Activated CD8-positive, alpha-beta memory T cell treated with anti-CD3 and anti-CD28 coated beads for 24 hours (primary cell): Measurements from ENCODE around the gene PGBD1.

Source experiments
- DNase-seq: peaks from one replicate; pipeline ENCODE4 v3.0.0-alpha.2; 2020

Gene PGBD1, protein sequence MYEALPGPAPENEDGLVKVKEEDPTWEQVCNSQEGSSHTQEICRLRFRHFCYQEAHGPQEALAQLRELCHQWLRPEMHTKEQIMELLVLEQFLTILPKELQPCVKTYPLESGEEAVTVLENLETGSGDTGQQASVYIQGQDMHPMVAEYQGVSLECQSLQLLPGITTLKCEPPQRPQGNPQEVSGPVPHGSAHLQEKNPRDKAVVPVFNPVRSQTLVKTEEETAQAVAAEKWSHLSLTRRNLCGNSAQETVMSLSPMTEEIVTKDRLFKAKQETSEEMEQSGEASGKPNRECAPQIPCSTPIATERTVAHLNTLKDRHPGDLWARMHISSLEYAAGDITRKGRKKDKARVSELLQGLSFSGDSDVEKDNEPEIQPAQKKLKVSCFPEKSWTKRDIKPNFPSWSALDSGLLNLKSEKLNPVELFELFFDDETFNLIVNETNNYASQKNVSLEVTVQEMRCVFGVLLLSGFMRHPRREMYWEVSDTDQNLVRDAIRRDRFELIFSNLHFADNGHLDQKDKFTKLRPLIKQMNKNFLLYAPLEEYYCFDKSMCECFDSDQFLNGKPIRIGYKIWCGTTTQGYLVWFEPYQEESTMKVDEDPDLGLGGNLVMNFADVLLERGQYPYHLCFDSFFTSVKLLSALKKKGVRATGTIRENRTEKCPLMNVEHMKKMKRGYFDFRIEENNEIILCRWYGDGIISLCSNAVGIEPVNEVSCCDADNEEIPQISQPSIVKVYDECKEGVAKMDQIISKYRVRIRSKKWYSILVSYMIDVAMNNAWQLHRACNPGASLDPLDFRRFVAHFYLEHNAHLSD

DNA sequence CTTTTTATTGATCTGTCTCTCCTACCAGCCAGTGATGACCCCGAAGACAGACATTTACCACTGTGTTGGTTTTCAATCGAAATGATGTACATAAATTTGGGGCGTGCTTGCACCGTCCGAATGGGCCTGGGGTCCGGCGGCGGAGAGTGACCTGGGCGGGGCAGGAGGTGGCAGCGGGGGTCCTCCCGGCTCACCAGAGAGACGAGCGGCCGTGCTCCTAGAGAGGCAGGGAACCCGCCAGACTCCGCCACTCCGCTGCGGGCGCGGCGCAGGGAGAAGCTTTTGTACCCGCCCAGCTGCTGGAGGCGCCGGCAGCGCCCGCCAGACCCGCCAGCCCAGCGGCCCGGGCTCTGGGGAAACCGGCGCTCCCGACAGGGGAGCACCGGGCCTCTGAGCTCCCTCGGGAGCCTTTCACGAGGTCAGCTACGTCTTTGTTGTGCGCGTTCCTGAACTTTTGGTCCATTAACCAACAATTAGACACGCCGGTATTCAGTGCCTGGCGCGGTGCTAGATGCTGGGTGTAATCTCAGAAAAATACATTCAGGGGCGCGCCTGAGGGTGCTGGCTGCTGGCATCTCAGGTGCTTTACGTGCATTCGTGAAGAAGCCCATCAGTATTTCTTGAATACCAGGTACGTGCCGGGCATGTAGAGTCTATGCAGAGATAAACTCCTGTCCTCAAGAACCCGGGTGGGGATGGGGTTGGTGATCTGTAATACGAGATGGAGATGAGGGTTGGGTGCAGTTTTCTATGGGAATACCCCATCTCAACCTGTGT lies at the start of gene PGBD1:
Gene PGBD1, plus strand, starts transcription at position 285 of the 777 bp plus-strand sequence. CDS start 2,242 bp downstream, outside the sequence.
- peak; percentile 83 for DNase-seq

DNA sequence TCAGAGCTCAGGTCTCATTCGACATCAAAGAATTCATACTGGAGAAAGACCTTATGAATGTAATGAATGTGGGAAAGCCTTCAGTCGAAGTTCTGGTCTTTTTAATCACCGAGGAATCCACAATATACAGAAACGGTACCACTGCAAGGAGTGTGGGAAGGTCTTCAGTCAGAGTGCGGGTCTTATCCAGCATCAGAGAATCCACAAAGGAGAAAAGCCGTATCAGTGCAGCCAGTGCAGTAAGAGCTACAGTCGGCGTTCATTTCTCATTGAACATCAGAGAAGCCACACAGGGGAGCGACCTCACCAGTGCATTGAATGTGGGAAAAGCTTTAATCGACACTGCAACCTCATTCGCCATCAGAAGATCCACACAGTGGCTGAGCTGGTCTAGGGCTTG lies 48.6 kb upstream of the PGBD1 start:
- DNase-seq, result no peak

DNA sequence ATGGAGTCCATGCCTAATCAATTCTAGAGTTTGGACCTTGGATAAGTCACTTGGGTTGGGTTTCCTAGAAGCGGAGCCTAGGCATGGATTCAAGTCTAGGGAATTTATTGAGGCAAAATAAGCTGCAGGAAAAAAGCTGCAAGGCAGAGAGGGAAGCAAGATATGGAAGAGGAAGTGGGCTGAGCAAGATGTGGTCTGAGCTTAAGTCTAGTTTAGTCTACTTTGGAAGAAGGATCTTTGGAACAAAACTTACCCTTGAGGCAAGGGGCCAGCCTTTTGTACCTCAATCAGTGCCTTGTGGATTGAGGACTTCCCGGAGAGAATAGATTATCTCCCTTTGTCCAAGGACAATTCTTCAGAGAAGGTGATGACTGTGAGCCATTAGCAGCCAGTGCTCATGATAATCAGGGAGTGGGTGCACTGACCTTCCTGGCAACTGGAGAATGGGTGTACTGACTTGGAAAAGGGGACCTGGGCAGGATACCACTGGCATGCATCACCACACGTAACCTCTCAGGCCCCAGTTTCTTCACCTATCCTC lies 45.4 kb upstream of the PGBD1 start:
- no peak for DNase-seq

DNA sequence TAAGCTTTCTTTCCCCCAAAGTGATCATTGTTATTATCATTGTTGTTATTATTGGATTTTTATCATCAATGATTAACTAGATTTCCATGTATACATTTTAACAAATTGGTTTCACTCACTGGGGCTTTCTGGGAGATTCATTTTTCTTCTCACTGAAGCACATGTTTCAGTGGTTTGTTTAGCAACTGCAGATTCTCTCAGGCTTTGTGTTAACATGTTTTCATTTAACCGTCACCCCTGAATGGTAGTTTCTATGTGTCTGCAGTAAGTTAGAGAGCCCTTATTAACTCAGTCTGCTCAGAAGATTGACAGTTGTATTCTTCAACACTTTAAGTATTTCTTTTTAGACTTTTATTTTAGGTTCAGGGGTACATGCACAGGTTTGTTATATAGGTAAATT lies 41.7 kb upstream of the PGBD1 start:
- no peak for DNase-seq

DNA sequence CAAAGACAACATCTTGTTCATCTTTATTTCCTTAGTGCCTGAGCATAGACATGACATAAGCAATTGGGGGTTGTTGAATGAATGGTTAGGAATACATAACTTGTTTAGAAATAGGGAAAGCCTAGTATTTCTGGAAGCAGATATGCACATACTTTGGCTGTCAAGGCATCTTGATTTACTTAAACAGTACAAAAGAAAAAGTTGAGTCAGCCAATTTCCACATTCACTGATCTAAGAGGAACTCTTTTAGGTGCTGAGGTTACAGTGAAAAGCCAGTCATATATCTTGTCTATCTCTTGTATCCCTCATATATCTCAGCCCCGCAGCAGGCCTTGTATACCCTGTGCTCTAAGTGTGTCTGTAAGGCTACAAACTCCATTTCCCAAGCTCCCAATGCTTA lies 40.9 kb upstream of the PGBD1 start:
- no peak for DNase-seq

DNA sequence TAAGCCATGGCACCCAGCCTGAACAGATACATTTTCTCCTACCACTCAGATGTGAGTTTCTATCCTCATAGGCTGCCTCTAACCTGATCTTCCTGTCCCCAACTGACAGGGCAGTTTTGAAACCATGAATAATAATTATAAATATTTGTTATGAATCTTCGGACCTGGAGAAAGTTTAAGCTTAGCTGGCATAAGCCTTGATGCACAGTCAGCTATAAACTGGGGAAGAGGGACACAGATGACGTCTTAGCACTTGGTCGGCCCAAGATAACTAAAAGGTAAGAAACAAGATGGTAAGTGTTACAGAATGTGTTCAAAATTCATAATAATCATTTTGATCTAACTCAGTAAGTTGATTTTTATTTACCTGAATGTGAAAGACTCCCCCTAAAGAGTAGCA lies 37.4 kb upstream of the PGBD1 start:
- DNase-seq, result no peak

DNA sequence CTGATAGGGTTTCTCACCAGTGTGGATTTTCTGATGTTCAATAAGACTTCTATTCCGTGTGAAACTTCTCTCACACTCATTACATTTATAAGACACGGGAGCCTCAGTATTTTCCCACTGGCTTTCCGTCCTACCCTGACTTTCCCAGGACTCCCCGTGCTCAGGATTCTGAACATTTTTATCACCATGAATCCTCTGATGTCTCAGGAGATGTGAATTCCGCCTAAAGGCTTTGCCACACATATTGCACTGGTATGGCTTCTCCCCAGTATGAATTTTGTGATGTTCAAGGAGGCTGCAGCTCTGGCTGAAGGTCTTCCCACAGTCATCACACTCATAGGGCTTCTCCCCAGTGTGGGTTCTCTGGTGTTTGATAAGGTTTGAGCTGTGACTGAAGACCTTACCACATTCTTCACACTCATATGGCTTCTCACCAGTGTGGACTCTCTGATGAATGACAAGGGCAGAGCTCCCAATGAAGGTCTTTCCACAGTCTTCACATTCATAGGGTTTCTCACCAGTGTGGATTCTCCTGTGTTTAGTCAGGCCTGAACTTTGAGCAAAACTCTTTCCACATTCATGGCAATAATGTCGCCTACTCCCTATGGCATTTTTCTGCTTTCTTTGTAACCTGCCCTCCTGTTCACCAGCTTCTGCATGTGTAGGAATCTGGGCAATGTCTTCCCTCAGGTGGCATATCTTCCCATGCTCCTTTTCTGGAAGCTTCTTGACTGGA lies 36.0 kb upstream of the PGBD1 start:
- DNase-seq, result no peak

DNA sequence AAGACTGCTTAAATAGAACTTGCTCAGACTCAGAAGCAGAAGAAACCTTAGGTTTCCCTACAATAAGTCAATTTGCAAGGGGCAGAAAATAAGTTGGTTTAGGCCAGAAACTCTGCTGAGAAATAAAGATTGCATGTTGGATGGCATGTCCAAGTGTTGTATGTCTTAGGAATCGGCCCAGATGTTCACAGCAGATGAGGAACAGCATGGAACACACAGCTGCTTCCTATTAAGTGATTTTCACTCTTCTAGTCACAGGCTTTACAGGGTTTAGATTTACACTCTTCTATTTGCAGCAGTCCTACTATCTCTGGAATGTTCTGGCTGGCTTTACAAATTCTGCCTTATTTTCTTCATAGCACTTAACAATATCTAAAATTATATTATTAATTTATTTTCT lies 32.5 kb upstream of the PGBD1 start:
- no peak for DNase-seq

DNA sequence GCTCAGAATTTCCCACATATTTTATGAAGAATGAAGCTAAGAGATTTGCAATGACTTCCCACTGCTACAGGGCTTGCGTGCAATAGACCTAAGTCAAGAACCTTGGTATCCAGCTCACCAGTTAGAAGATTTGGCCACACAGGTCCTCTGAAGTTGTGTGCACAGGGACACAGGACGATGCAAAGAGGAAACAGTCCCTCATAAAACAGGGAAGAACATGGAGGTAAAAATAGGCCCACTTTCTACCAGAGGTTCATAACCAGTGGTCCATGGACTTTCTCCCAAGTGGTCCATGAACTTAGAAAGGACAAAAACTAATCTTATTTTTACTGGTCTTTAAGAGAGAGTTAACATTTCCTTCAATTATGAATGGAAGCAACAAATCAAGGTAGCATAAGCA lies 30.6 kb upstream of the PGBD1 start:
- no peak for DNase-seq

DNA sequence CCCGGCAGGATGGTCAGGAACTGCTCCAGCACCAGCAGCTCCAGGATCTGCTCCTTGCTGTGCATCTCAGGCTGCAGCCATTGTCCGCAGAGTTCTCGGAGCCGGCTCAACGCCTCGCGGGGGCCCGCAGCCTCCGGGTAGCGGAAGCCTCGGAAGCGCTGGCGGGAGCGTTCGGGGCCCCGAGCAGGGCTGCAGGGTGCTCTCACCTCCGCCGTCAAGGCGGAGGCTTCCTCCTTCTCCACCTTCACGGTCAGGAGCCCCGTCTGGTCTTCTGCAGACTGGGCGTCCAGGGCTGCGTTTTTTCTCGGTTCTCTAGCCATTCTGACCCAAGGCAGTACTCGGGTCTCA lies 29.7 kb upstream of the PGBD1 start:
- DNase-seq, result no peak

DNA sequence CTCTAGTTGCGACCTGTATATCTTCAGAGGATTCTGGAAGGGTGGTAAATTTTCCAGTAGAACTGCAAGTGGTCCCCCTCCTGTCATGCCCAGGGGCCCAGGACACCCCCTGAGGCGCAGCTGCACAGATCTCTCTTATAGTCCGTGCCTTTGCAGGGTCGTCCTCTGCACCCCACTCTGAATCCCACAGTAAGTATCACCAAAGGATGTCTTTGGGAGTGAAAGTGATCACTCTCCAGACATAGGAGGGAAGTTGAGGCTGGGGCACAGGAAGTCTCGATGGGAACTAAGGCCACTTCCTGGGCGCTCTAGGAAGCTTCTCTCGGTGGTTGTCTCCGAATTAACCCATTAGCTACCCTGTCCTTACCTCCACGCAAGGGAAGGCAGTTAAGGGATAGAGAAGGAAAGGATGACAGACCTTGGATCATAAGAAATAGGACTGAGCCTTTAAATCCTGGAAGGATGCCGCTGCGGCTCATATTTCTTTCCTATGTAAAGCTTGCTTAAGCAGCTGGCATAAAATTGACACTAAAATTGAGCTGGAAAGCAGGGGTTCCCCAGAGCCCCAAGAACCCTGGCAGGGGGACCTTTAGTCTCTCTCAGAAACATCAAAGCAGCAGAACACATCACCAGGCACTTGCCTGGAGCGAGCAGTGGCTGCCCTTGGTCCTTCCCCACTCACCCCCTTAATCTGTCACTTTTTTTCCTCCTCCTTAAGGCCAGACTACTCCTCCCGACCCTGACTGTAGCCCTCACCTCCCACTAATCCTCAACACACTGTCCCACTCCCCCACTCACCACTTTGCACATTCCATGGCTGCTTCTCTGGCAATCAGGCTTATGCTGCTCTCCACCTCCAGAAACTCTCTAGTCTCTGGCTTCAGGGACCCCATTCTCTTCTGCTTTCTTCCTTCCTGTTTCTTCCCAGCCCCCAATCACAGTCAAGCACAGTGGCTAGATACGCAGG lies 29.1 kb upstream of the PGBD1 start, which contains the start of gene ZKSCAN4:
Gene ZKSCAN4, minus strand, starts transcription at position 261 of the 967 bp plus-strand sequence. CDS start 289 bp downstream, outside the sequence.
- DNase-seq, result peak; percentile 89

DNA sequence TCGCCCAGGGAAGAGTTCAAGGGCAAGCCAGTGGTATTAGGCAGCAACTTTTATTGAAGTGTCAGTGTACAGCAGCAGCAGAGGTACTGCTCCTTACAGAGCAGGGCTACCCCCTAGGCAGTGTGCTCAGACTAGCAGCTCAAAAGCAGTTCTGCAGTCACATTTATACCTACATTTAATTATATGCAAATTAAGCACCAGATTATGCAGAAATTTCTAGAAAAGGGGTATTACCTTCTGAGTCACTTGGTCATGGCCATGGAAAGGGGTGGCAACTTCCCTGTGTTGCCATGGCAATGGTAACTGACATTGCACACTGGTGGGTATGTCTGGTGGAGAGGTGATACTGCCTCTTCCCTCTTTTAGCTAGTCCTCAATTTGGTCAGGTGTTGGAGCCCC lies 27.3 kb upstream of the PGBD1 start:
- DNase-seq, result no peak

DNA sequence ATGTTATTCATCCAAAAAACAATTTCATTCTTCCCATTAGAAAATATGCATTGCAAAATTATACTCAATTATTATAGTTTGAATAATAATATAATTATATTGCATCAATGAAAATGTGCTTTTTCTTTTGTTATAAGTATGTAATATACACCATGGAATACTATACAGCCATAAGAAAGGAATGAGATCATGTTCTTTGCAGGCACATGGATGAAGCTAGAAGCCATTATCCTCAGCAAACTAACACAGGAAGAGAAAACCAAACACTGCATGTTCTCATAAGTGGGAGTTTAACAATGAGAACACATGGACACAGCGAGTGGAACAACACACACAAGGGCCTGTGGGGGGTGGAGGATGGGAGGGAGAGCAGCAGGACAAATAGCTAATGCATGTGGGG lies 24.3 kb upstream of the PGBD1 start:
- no peak for DNase-seq

DNA sequence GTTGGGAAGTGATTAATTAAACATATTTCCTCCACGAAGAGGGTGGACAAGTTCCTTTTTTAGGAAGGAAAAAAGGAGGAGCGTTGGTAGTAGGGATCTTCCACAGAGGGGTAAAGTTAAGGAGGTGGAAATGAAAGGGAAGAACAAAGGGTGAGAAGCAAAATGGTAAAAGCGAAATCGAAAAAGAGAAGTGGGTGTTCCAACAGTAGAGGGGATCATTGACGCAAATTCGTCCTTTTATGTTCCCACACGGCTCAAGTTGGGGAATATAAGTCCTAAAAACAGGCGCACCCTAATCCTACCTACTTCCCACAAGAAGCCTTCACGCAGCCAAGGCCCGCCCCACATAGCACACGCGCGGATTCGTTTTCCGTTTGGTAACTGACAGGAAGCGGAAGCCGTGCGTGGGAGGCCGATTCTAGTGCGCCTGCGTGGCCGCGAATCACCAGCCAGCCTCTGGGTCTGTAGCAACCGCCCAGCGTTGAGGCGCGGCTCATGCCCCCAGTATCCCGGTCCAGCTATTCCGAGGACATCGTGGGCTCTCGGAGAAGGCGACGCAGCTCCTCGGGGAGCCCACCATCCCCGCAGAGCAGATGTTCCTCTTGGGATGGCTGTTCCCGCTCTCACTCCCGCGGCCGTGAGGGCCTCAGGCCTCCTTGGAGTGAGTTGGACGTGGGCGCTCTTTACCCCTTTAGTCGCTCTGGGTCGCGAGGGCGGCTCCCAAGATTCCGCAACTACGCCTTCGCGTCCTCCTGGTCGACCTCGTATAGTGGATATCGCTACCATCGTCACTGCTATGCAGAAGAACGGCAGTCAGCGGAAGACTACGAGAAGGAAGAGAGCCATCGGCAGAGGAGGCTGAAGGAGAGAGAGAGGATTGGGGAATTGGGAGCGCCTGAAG lies 22.2 kb upstream of the PGBD1 start, which contains the start of gene NKAPL:
Gene NKAPL, plus strand, starts transcription at position 421 of the 901 bp plus-strand sequence. Its CDS starts 75 bp downstream, at position 496.
- DNase-seq, result peak; percentile 88

DNA sequence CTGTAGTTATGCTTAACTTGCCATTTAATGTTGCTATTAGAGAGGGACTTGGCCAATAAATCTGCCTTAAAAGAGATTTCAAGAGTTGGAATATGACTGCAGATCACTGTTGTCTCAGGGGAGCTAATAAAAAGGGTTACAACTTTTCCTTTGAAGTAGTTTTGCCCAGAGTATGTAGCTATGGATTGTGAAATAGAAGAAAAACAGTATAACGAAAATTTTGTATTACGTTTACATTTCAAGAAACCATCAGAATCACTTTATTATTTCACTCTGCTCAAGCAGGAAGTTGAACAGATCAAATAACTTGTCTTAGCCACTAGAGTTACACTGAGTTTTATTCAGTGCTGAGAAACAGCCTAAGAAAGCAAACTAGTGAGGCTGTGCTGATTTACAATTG lies 17.4 kb upstream of the PGBD1 start:
- no peak for DNase-seq

DNA sequence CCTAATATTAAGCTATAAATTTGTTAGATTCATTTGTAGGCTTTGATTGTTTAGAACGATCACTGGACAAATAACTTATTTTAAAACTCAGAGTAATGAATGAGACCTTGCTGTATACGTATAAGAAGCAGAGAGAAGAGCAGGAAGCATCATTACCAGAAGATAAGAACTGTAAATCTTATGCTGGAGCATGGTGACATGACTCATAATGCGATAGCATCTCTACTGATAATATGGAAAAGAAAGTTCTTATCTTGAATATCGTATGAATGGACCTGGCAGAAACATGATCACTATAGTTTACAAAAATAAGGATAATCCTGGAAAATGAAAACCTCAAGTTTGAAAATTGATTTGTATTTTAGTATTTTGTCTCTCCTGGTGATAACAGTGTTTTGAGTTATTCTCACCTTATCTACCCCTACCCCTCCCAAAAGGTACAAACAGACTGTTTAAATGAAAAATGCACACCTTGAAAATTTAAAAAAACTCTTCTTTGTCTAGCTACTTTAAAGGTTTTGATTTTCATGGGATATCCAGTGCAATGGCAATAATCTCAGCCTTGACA lies 16.5 kb upstream of the PGBD1 start:
- DNase-seq, result no peak

DNA sequence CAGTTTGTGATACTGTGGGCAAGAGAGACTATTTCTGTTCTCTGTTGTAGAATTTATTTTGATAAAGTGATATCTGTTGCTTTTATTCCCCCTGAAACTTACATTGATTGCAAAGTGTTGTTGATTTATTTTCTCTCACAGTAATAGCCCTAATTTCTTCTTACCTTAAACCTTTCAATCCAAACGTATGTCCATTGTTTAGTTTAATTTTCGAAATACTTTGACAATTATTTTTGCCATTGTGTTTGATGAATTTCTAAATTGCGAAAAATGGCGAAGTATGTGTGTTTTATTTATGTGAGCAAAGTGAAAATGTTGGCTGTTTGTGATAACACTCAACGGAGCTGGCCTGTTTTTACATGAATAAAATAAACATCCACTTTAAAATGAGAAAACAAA lies 14.8 kb upstream of the PGBD1 start:
- no peak for DNase-seq

DNA sequence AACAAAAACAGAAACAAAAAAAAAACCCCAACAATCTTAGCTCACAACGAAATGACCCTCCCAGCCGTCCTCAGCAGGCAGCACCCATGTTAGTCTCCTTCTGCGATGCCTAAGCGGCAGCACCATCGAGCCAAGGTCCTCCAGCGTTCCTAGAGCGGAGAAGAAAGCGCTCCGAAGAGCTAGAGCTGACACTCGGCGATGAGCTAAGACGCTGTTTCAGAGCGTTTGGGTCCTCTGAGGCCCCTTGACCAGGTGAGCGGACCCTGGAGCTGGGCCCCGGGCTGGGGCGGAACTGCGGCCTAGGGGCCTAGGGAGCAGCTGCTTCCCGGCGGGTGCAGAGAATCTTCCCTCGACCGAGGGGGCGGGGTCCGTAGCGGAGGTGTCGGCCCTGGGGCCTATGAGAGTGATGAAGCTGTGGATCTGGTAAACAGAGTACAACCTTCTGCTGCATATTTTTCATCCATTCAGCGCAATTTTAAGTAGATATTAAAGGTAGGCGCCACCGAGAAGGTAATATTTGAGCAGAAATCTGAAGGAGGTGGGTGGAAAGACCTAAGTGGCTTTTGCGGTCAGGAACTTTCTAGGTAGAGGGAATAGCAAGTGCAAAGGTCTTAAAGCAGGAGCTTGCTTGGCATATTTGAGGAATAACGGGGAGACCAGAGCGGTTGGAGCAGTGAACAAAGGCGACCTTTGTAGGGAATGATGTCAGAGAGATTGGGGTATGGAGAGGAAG lies 14.2 kb upstream of the PGBD1 start, which contains the start of gene ZSCAN26:
Gene ZSCAN26, plus strand, starts transcription at position 182 of the 733 bp plus-strand sequence. CDS start 4,777 bp downstream, outside the sequence.
- DNase-seq, result peak; percentile 95

DNA sequence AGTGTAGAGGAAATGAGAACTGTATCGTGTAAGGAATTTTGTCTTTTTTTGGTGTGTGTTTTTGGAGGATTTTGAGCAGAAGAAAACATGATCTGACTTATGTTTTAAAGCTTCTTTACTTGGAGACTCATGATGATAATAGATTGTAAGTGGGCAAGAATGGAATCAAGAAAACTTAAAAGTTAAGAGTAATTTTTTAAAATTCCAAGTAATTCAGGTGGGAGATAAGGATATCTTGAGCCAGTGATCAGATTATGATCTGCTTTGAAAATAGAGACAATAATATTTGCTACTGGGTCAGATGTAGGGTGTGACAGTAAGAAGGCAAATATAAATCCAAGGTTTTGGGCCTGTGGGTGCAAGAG lies 13.7 kb upstream of the PGBD1 start:
- DNase-seq, result no peak
